Measurements from ENCODE around the gene CYTH4. TPM values are rescaled to one million over a fixed set of nuclear protein-coding genes. Genes with fewer than 3 reads are reported as not detected.
"Not testable (repeated sequence)": the region's sequence is repeated elsewhere in the genome, so short reads cannot be mapped to it uniquely, and the experiment has no call there.

CYTH4 gene
- total RNA-seq, 2 donors from 2014 or later: 12.7 to 15.3 TPM

DNA sequence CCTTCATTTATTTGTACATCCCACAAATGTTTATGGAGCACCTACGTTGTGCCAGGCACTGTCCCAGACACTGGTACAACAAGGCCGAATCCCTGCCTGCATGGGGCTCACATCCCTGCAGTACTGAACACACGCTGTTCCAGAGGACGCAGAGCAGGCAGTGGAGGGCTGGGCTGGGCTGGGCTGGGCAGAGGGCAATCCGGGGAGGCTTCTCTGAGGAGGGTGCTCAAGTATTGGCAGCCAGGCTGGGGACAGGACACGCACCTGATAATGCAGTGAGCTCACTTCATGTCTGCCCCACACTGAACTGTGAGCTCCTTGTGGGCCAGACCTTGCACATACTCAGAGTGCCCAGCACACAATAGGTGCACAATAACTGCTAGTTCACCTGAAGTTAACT, 34.1 kb downstream of the CYTH4 start:
- DNase-seq (no peak), ATAC-seq (peak in 1 of 2 donors; percentile 2)
- intact Hi-C loops (cut with DNase I): loop anchor here (2.0 to 10.0 kb wide), 4 partner anchors 111 to 248 kb away; partner anchors contain the start of genes CDC42EP1 (in 1 of the 2) and ELFN2 (in 1 of the 2)

DNA sequence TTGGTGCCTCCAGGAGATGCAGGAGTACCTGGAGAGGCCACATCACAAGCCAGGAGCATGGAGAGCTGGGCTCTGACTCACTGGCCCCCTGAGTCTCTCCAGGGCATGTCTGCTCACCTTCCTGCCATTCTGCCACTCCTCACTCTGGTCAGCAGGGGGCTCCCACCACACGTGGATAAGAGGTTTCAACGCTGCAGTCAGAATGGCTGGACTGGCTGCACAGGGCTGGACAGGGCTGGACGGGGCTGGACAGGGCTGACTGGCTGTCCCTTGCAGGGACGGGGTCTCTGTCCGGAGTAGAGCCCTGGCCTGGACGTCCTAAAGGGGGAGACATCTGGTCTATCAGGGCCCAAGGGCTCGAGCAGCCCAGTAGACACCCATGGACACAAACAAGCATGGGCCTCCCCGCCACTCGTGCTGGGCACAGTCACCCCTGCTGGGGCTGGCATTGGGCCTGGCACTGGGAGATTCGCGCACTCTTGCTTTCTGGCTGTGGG, 34.6 kb downstream of the CYTH4 start:
- intact Hi-C loops (cut with DNase I): loop anchor here (1.0 to 10.0 kb wide), 5 partner anchors 110 to 248 kb away; partner anchors contain the start of genes CDC42EP1 (in 1 of the 2) and ELFN2 (in 1 of the 2)
- ATAC-seq (peak; percentile 83 to 85), DNase-seq (peak; percentile 79)

DNA sequence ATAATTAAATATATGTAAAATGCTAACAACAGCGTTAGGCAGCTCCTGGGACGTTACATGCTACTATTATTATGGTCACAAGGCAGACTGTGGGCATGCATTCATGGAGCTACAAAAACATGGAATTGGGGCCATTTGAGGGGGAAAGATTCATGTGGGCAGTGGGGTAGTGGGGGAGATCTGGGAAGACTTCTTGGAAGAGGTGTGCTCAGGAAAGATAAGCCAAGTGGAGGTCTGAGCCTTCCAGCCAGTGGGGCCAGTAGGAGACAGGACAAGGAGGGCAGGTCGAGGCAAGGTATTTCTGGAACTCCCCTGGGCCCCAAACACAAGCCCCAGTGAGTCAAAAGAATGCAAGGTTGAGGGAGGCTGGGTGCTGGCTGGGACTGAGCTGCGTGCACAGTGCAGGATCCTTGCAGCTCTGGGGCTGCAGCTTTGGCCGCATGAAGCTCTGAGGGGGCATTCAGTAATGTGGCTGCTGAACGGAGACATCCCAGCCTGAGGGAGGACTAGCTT, 35.4 kb downstream of the CYTH4 start:
- intact Hi-C loops (cut with DNase I): loop anchor here (1.0 to 10.0 kb wide), 5 partner anchors 110 to 247 kb away; partner anchors contain the start of genes CDC42EP1 (in 1 of the 2) and ELFN2 (in 1 of the 2)
- DNase-seq: no peak

DNA sequence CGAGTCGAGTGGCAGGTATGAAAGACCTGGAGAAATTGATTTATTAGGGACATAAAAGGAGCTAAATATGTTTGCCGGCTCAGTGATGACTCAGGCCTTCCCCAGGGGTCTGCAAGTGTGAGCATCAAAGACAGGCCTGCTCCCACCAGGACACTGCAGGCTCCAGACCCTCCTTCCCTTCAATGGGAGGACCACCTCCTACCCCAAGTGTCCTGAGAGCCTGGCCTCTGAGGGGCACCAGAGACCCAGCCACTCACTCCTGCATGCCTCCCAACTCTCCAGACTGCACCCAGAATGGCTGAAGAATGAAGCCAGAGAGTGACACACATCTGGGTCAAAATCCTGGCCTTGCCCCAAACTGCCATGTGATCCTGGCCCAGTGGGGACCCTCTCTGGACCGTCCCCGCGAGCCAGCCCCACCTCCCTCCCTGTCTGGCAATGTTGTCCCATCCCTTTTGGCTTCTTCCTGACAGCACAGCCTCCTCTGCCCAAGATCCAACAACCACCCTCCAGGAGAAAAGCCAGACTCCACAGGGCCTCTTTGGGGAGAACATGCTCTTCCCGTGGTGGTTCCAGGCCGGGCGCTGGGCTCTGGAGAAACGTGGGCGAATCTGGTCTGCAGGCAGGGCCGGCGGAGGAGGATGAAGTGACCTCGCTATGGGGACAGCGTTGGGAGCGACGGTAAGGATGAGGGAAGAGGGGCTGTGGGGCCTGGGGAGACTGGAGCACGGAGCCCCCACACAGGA, 36.2 kb downstream of the CYTH4 start:
- peak in 1 of 2 donors; percentile 6 for ATAC-seq
- intact Hi-C loops (cut with DNase I): loop anchor here (5.0 to 10.0 kb wide), 3 partner anchors 109 to 246 kb away; partner anchors contain the start of genes CDC42EP1 (in 1 of the 2) and ELFN2 (in 1 of the 2)
- no peak for DNase-seq

More for the DNA sequence above, 35.4 kb downstream of the CYTH4 start:
- ATAC-seq: no peak

DNA sequence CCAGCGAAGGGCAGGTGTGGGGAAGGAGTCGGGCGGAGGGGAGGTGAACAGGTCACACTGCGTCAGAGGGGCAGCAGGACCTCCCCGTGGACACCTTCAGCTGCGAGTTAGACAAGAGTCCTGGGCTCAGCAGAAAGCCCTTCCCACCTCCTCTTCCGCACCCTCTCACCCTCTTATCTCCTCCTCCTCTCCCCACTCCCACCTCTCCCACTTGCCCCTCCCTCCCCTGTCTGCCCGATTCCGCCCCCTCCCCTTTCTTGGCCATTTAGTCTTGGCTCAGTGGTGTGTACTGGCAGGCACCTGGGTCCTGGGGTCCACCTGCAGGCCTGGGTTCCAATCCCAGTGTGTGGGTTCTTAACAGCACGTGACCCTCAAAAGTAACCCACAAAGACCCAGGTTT, 37.2 kb downstream of the CYTH4 start:
- no peak for ATAC-seq

DNA sequence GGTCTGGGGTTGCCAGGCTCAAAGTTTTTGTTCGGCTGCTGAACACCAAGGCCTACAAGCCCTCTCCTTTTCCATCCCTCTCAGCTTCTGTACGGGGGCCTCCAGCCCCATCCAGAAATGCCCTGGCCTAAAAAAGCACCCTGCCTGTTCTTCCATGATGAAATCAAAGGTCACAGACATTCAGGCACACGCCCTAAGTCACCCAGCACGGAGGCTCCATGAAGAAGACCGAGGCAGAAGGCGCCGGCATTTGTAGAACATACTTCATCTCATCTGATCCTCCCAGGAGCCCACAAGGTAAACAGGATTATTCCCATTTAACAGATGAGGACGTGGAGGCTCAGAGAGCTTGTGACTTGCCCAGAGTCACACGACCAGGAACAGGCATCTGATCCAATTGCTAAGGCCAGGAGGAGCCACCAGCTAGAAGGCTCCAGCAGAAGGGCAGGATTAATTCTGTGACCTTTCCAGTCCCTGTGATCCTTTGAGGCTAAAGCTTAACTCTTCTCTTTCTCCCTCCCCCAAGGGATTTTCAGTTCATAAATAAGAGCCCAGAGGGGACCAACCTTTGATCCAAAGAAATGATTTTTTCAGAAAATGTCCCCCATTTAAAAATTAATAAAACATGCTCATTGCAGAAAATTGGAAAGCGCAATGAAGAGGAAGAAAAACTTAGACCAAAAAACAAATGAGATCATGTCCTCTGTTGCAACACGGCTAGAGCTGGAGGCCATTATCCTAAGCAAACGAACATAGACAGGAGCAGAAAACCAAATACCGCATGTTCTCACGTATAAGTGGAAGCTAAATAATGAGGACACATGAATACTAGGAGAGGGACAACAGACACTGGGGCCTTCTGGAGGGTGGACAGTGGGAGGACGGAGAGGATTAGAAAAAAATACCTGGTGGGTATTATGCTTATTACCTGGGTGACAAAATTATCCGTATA, 38.7 kb downstream of the CYTH4 start:
- ATAC-seq: no peak
- no peak for DNase-seq
- intact Hi-C loops (cut with DNase I): no loop called here

More for the DNA sequence above, 37.2 kb downstream of the CYTH4 start:
- intact Hi-C loops (cut with DNase I): loop anchor here (5.0 to 10.0 kb wide), 3 partner anchors 108 to 245 kb away; partner anchors contain the start of genes CDC42EP1 (in 1 of the 2) and ELFN2 (in 1 of the 2)
- DNase-seq: no peak

GRCh38 chr22:37324340-37325038, 42.2 kb downstream of the CYTH4 start:
- intact Hi-C loops (cut with DNase I): no loop called here
- no peak for ATAC-seq

DNA sequence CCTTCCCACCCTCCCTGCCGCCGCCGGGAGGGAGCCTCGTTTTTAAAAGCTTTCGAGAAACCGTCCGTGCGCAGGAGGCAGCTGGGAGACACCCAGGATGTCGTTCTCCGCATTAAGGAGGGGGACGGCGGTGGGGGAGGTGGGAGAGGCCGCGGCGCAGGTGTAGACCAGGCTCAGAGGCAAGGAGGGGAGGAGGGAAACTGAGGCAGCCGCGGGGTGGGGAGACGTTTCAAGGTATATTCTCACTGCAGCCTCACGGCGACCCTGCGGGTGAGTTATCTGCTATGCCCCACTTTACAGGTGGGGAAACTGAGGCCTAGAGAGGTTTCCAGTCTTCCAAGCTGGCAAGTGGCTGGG, 42.7 kb downstream of the CYTH4 start:
- intact Hi-C loops (cut with DNase I): no loop called here
- ATAC-seq: no peak
- DNase-seq: no peak

More at GRCh38 chr22:37324340-37325038, 42.2 kb downstream of the CYTH4 start:
- no peak for DNase-seq

GRCh38 chr22:37326726-37327125, 44.4 kb downstream of the CYTH4 start:
- intact Hi-C loops (cut with DNase I): no loop called here
- no peak for ATAC-seq

DNA sequence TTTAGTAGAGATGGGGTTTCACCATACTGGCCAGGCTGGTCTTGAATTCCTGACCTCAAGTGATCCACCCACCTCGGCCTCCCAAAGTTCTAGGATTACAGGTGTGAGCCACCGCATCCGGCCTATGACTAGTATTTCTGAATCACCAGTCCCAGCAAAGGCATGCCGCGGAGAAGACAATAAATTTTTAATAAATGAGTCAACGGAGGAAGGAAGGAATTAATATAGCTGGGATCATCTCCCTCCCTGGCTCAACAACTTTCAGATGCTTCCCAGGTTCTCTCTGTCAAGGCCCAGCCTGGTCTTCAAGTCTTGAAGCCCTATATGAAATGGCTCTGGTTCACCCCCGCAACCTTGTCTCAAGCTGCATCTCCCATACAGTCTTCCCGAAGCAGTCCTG, 45.7 kb downstream of the CYTH4 start:
- ATAC-seq (no peak), DNase-seq (no peak)
- intact Hi-C loops (cut with DNase I): no loop called here

More at GRCh38 chr22:37326726-37327125, 44.4 kb downstream of the CYTH4 start:
- DNase-seq: no peak

DNA sequence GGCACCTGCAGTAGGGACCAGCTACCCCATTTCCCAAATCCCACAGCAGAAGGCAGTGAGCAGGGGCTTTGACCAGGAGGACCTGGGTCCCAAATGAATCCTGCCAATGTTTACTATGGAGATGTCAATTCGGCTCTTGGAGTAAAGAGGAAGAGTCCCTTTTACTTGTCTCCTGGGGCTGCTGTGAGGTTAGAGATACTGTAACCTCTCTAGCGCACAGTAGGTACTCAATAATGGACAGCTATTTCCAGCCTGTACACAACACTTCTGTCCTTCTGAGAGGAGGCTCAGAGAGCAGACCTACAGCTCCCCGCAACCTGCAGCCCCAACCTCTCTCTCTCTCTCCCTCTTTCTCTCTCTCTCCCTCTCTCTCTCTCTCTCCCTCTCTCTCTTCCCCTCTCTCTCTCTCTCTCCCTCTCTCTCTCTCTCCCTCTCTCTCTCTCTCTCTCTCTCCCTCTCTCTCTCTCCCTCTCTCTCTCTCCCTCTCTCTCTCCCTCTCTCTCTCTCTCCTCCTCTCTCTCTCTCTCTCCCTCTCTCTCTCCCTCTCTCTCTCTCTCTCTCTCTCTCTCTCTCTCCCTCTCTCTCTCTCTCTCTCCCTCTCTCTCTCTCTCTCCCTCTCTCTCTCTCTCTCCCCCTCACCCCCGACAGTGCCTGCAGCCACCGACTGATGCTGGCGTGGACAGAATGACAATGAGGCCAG, 46.4 kb downstream of the CYTH4 start:
- ATAC-seq; intact Hi-C loops (cut with DNase I); DNase-seq: not testable (repeated sequence)

GRCh38 chr22:37329238-37330140, 47.2 kb downstream of the CYTH4 start:
- intact Hi-C loops (cut with DNase I): no loop called here
- DNase-seq: no peak
- ATAC-seq: no peak

DNA sequence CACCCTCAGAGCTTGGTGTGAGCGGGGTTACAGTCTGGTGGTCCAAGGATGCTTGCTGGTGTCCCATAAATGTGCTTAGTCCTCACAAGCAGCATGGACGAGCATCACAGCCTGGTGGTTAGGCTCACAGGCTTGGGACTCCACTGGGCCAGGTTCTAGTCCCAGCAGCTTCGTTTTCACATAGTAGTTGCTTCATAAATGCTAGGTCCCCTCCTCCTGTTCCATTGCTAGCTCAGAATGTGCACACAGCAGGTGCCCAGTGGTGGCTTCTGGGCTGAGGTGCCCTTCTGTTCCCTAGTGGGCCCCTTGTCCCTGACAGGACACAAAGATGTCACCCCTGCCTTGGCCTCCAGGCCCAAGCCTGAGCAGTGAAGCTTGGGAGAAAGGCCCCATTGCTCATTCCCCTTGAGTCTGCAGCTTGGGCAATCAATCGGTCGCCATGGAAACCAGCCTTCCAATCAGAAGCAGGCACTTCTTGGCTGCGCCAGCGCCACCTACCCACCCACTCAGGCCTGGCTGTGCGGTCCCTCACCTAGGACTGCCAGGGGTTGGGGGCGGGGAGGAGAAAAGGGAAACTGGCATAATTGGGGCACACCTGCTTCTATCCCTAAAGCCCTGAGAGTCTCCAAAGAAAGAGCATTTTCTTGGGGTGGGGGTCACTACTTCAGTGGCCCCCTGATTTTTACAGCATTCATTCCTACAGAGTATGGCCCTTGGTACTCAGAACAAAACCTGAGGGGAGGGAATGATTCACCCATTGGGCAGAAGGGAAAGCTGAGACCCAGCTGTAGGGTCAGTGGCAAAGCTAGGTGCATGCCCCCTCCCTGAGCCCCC, 48.1 kb downstream of the CYTH4 start:
- ATAC-seq (no peak), DNase-seq (no peak)
- intact Hi-C loops (cut with DNase I): no loop called here

- DNase-seq (no peak), ATAC-seq (peak in 1 of 2 donors; percentile 21)
- intact Hi-C loops (cut with DNase I): no loop called here
Observed at GRCh38 chr22:37331034-37331428, 48.7 kb downstream of the CYTH4 start.

DNA sequence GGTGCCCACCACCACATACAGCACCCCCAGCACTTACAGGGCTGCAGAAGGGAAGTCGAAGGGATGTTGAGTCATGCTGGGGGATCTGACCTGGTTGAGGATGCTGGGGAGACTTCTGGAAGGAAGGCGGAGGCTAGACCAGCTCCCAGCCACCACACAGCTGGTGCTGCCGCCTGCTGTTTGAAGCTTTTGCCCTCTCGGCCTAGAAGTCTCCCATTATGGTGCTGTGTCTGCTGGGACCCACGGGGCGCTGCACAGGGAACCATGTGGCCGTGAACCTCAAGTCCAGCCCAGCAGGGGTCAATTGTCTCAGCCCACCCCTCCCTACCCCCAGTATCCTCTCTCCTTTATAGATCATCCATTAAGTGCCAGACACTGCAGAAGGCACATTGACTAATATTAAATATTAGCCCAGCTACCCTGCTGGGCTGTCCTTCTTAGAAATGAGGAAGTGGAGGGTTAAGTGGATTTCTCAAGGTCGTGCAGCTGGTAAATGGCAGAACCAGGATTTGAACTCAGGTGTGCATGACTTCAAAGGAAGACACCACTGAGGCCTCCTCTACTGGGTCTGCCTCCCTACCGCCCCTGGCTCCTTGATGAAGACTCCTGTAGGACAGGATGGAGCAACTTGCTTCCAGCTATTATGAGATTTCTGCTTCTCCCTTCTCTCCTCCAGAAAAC, 49.7 kb downstream of the CYTH4 start:
- ATAC-seq: no peak
- intact Hi-C loops (cut with DNase I): no loop called here
- DNase-seq: no peak
